ENCODE measurements around the gene TBXA2R.
"Not testable (repeated sequence)": the region's sequence is repeated elsewhere in the genome, so short reads cannot be mapped to it uniquely, and the experiment has no call there.

The TBXA2R gene

GRCh38 chr19:3576696-3577443, 29.8 kb downstream of the TBXA2R start:
- DNase-seq, result no peak

GRCh38 chr19:3575949-3576673, 30.6 kb downstream of the TBXA2R start:
- no peak for DNase-seq

GRCh38 chr19:3575260-3575741, 31.4 kb downstream of the TBXA2R start:
- DNase-seq, result no peak

- DNase-seq, result peak; percentile 64
These were observed 32.6 kb downstream of the TBXA2R start for GRCh38 chr19:3573858-3574637.

- no peak for DNase-seq
These were observed 33.4 kb downstream of the TBXA2R start for GRCh38 chr19:3573162-3573857.

- DNase-seq, result no peak
These were observed 33.9 kb downstream of the TBXA2R start, which contains the start of gene HMG20B for GRCh38 chr19:3572855-3573161. Gene HMG20B (plus strand): TSS chr19:3572944. CDS start chr19:3573310, 366 bp downstream.

GRCh38 chr19:3572132-3572854, 34.4 kb downstream of the TBXA2R start:
- DNase-seq, result peak; percentile 99

- no peak for DNase-seq
These were observed 36.1 kb downstream of the TBXA2R start for GRCh38 chr19:3570606-3571011.

- DNase-seq, result not testable (repeated sequence)
These were observed 36.6 kb downstream of the TBXA2R start for GRCh38 chr19:3570042-3570441.

GRCh38 chr19:3565139-3565538, 41.5 kb downstream of the TBXA2R start:
- no peak for DNase-seq

GRCh38 chr19:3563709-3564524, 42.8 kb downstream of the TBXA2R start:
- no peak for DNase-seq

GRCh38 chr19:3557461-3558248, 49.0 kb downstream of the TBXA2R start, which contains the start of gene MFSD12:
Gene MFSD12 (minus strand): TSS chr19:3557586. CDS start chr19:3557403, 183 bp downstream.
- peak; percentile 93 for DNase-seq

- DNase-seq, result peak; percentile 55
These were observed 49.7 kb downstream of the TBXA2R start for GRCh38 chr19:3556978-3557460.

- DNase-seq, result no peak
These were observed 50.2 kb downstream of the TBXA2R start for GRCh38 chr19:3556423-3556977.

GRCh38 chr19:3555653-3556422, 50.8 kb downstream of the TBXA2R start:
- DNase-seq, result no peak

GRCh38 chr19:3554254-3555083, 52.2 kb downstream of the TBXA2R start:
- no peak for DNase-seq

GRCh38 chr19:3551792-3552095, 54.9 kb downstream of the TBXA2R start:
- no peak for DNase-seq

Data from activated CD4-positive, alpha-beta T cell treated with anti-CD3 and anti-CD28 coated beads for 1 hour (primary cell).